GM12892 (cell line): ENCODE measurements around the gene AOPEP.
"Not testable (repeated sequence)": the region's sequence is repeated elsewhere in the genome, so short reads cannot be mapped to it uniquely, and the experiment has no call there.

Experiments
- DNase-seq: peaks from one replicate; pipeline ENCODE4 v3.0.0; 2011; ENCODE audit not compliant: insufficient read length
- FAIRE-seq: peaks from 2 replicates; lab custom pipeline; 2011; peaks lifted over from hg19 to GRCh38; lab: Jason Lieb, UNC
- POLR2A ChIP-seq: IDR thresholded peaks from 2 replicates; pipeline ENCODE4 v1.6.1; 2011; ENCODE audit warnings: low read depth, low read length, control low read depth
- POLR2AphosphoS5 ChIP-seq: IDR thresholded peaks from 2 replicates; pipeline ENCODE4 v1.6.1; 2011; ENCODE audit warnings: low read depth, low read length, control low read depth
- TAF1 ChIP-seq: IDR thresholded peaks from 2 replicates; pipeline ENCODE4 v1.6.1; 2011; ENCODE audit warnings: low read depth, mild to moderate bottlenecking, control low read depth, low read length, borderline replicate concordance

AOPEP gene

GRCh38 chr9:95008151-95008771 is 281.8 kb downstream of the AOPEP start:
- DNase-seq (no peak), FAIRE-seq (no peak)

GRCh38 chr9:95009459-95009858 is 283.0 kb downstream of the AOPEP start:
- DNase-seq, result no peak
- no peak for TF ChIP-seq TAF1
- no peak for TF ChIP-seq POLR2A
- no peak for TF ChIP-seq POLR2AphosphoS5
- no peak for FAIRE-seq

More at GRCh38 chr9:95008151-95008771, 281.8 kb downstream of the AOPEP start:
- TF ChIP-seq POLR2A (no peak), POLR2AphosphoS5 (no peak)

GRCh38 chr9:95010431-95010838 is 283.9 kb downstream of the AOPEP start:
- DNase-seq, result no peak
- TF ChIP-seq TAF1 (no peak), POLR2A (no peak)
- FAIRE-seq, result no peak

- no peak for FAIRE-seq
- TF ChIP-seq POLR2AphosphoS5 (no peak), TAF1 (no peak), POLR2A (no peak)
- no peak for DNase-seq
These were observed 285.7 kb downstream of the AOPEP start for GRCh38 chr9:95012035-95012708.

GRCh38 chr9:95012902-95013301 is 286.4 kb downstream of the AOPEP start:
- DNase-seq (no peak), FAIRE-seq (no peak)
- TF ChIP-seq TAF1 (no peak), POLR2A (no peak), POLR2AphosphoS5 (no peak)

GRCh38 chr9:95014917-95015316 is 288.4 kb downstream of the AOPEP start:
- TF ChIP-seq POLR2AphosphoS5, result no peak
- TF ChIP-seq TAF1, result no peak
- TF ChIP-seq POLR2A, result no peak
- no peak for DNase-seq
- FAIRE-seq, result no peak

- FAIRE-seq (no peak), DNase-seq (no peak)
- TF ChIP-seq POLR2A (no peak), POLR2AphosphoS5 (no peak), TAF1 (no peak)
These were observed 289.1 kb downstream of the AOPEP start for GRCh38 chr9:95015569-95015968.

GRCh38 chr9:95017062-95017461 is 290.6 kb downstream of the AOPEP start:
- DNase-seq, result no peak
- no peak for TF ChIP-seq TAF1
- TF ChIP-seq POLR2AphosphoS5, result no peak
- no peak for TF ChIP-seq POLR2A
- FAIRE-seq, result no peak

- FAIRE-seq (no peak), DNase-seq (no peak)
- TF ChIP-seq POLR2AphosphoS5, result no peak
- TF ChIP-seq TAF1, result no peak
- no peak for TF ChIP-seq POLR2A
These were observed 291.2 kb downstream of the AOPEP start for GRCh38 chr9:95017661-95018060.

GRCh38 chr9:95018099-95018936 is 291.8 kb downstream of the AOPEP start:
- DNase-seq (no peak), FAIRE-seq (no peak)

GRCh38 chr9:95020644-95021043 is 294.1 kb downstream of the AOPEP start:
- FAIRE-seq, result not testable (repeated sequence)

More at GRCh38 chr9:95018099-95018936, 291.8 kb downstream of the AOPEP start:
- TF ChIP-seq TAF1, result no peak
- TF ChIP-seq POLR2AphosphoS5, result no peak
- no peak for TF ChIP-seq POLR2A

GRCh38 chr9:95021166-95021886 is 294.8 kb downstream of the AOPEP start:
- FAIRE-seq (no peak), DNase-seq (no peak)
- TF ChIP-seq POLR2AphosphoS5 (no peak), POLR2A (no peak)

More at GRCh38 chr9:95020644-95021043, 294.1 kb downstream of the AOPEP start:
- not testable (repeated sequence) for DNase-seq
